HCT116 (cell line): Measurements from ENCODE around the gene TOLLIP. TPM values are rescaled to one million over a fixed set of nuclear protein-coding genes. Genes with fewer than 3 reads are reported as not detected.

Experiments
- ATAC-seq: fragments of 200-7000 bp; cut with Tn5 transposase; 2 replicates; pipeline ENCODE4 v1.9.1; 2020; ENCODE audit warnings: mild to moderate bottlenecking, moderate library complexity
- BruUV-seq: library from RNA; stranded (reverse); fragments of 400-500 nt; replicated peaks from 2 replicates; lab custom pipeline; 2021; lab: Mats Ljungman, UMichigan
- CTCF ChIA-PET: fragments of 300-600 bp; sonication (Branson Sonifier 250); formaldehyde crosslinking; loops from one replicate; lab custom pipeline; 2021; ENCODE audit warnings: antibody characterized with exemption; lab: Charles Lee
- POLR2A ChIA-PET: fragments of 300-600, 350-600 bp; sonication (Branson Sonifier 250); formaldehyde crosslinking; loops from one replicate; lab custom pipeline; 2021; ENCODE audit warnings: antibody characterized with exemption; lab: Charles Lee
- RAD21 ChIA-PET, 2 experiments: fragments of 300-600 bp; sonication (Branson Sonifier 250); formaldehyde crosslinking; loops; one replicate each; lab custom pipeline; 2023; ENCODE audit warnings: low total read pairs in 2 of 2; ENCODE audit not compliant: uncharacterized antibody in 2 of 2, unreplicated experiment in 2 of 2, low non-redundant PET in 1 of 2; lab: Charles Lee
- DNase-seq: peaks from one replicate; pipeline ENCODE4 v3.0.0-alpha.2; 2010; ENCODE audit warnings: low read depth, low spot score
- H2AFZ ChIP-seq: fragments of 200-600 bp; shearing (Covaris generic), sonication (generic); 2 replicates; pipeline ENCODE4 v1.6.1; 2017; ENCODE audit warnings: low read depth, mixed run types, mixed read lengths, antibody characterized with exemption, low read length; ENCODE audit not compliant: poor library complexity, severe bottlenecking
- H3K27ac ChIP-seq: 2 replicates; pipeline ENCODE4 v1.5.1; 2012; ENCODE audit warnings: low read depth, low read length
- H3K27me3 ChIP-seq: fragments of 200-600 bp; sonication (generic); 2 replicates; pipeline ENCODE4 v1.6.1; 2016; ENCODE audit warnings: mixed run types, low read length, mixed read lengths; ENCODE audit not compliant: insufficient read depth
- H3K36me3 ChIP-seq, 2 experiments: fragments of 200-500 bp in 1 of 2; fragments of 200-600 bp in 1 of 2; sonication (Bioruptor generic) in 1 of 2; sonication (generic) in 1 of 2; 2 replicates each; pipeline versions ENCODE4 v1.5.1 to v1.6.1; 2014 to 2016; ENCODE audit warnings: low read length in 2 of 2, inconsistent platforms in 1 of 2, mixed read lengths in 1 of 2, mixed run types in 1 of 2; ENCODE audit not compliant: insufficient read depth in 2 of 2, control insufficient read depth in 1 of 2
- H3K4me1 ChIP-seq, 2 experiments: fragments of 200-600 bp in 1 of 2; sonication (generic) in 1 of 2; 2 replicates each; pipeline versions ENCODE4 v1.5.1 to v1.6.1; 2012 to 2017; ENCODE audit warnings: low read length in 2 of 2, inconsistent platforms in 1 of 2, mild to moderate bottlenecking in 1 of 2, mixed read lengths in 1 of 2, mixed run types in 1 of 2, moderate library complexity in 1 of 2; ENCODE audit not compliant: insufficient read depth in 2 of 2, control insufficient read depth in 1 of 2
- H3K4me2 ChIP-seq: fragments of 200-600 bp; sonication (generic); 2 replicates; pipeline ENCODE4 v1.6.1; 2017; ENCODE audit warnings: mixed run types, low read length, mixed read lengths
- H3K4me3 ChIP-seq, 2 experiments: fragments of 200-600 bp in 1 of 2; sonication (generic) in 1 of 2; replicated peaks in 1 of 2; 2 replicates each; pipeline ENCODE4 v1.5.1; 2011 to 2016; ENCODE audit warnings: low read length in 2 of 2, control low read depth in 1 of 2, low read depth in 1 of 2, mild to moderate bottlenecking in 1 of 2, mixed read lengths in 1 of 2, mixed run types in 1 of 2
- H3K79me2 ChIP-seq: fragments of 200-600 bp; sonication (generic); 2 replicates; pipeline ENCODE4 v1.6.1; 2017; ENCODE audit warnings: mild to moderate bottlenecking, mixed run types, low read length, moderate library complexity, mixed read lengths; ENCODE audit not compliant: insufficient read depth
- H3K9ac ChIP-seq: fragments of 200-600 bp; sonication (generic); 2 replicates; pipeline ENCODE4 v1.6.1; 2016; ENCODE audit warnings: low read length, mixed read lengths
- H3K9me2 ChIP-seq: fragments of 200-600 bp; sonication (generic), shearing (Covaris generic); 2 replicates; pipeline ENCODE4 v1.6.1; 2017; ENCODE audit warnings: mixed run types, mild to moderate bottlenecking, moderate library complexity; ENCODE audit not compliant: insufficient read depth
- H3K9me3 ChIP-seq, 2 experiments: fragments of 200-500 bp in 1 of 2; fragments of 200-600 bp in 1 of 2; sonication (Bioruptor generic) in 1 of 2; sonication (generic) in 1 of 2; 2 replicates each; pipeline ENCODE4 v1.6.1; 2014 to 2017; ENCODE audit warnings: low read length in 2 of 2, mixed read lengths in 2 of 2, inconsistent platforms in 1 of 2, low read depth in 1 of 2, mild to moderate bottlenecking in 1 of 2, mixed run types in 1 of 2, moderate library complexity in 1 of 2; ENCODE audit not compliant: control insufficient read depth in 1 of 2, insufficient read depth in 1 of 2
- H4K20me1 ChIP-seq: fragments of 200-600 bp; sonication (generic), shearing (Covaris generic); 2 replicates; pipeline ENCODE4 v1.6.1; 2017; ENCODE audit warnings: mixed run types, mild to moderate bottlenecking, moderate library complexity; ENCODE audit not compliant: insufficient read depth
- CEBPB ChIP-seq: IDR thresholded peaks from 2 replicates; pipeline ENCODE4 v1.6.1; 2012; ENCODE audit warnings: low read depth
- EGR1 ChIP-seq: IDR thresholded peaks from 2 replicates; pipeline ENCODE4 v1.6.1; 2012; ENCODE audit warnings: low read depth
- ELF1 ChIP-seq: IDR thresholded peaks from 2 replicates; pipeline ENCODE4 v1.6.1; 2012; ENCODE audit warnings: low read depth, borderline replicate concordance
- FOSL1 ChIP-seq: IDR thresholded peaks from 2 replicates; pipeline ENCODE4 v1.6.1; 2012; ENCODE audit warnings: low read depth
- JUND ChIP-seq: IDR thresholded peaks from 2 replicates; pipeline ENCODE4 v1.6.1; 2012
- POLR2AphosphoS5 ChIP-seq: IDR thresholded peaks from 2 replicates; pipeline ENCODE4 v1.6.1; 2011; ENCODE audit warnings: mild to moderate bottlenecking, low read depth, low read length, moderate library complexity
- RAD21 ChIP-seq: IDR thresholded peaks from 2 replicates; pipeline ENCODE4 v1.6.1; 2012; ENCODE audit warnings: low read depth, mild to moderate bottlenecking
- SIN3A ChIP-seq: IDR thresholded peaks from 2 replicates; pipeline ENCODE4 v1.6.1; 2012; ENCODE audit warnings: low read depth
- SP1 ChIP-seq: IDR thresholded peaks from 2 replicates; pipeline ENCODE4 v1.6.1; 2012; ENCODE audit warnings: low read depth
- SRF ChIP-seq: IDR thresholded peaks from 2 replicates; pipeline ENCODE4 v1.6.1; 2012; ENCODE audit warnings: low read depth
- TCF7L2 ChIP-seq: IDR thresholded peaks from 2 replicates; pipeline ENCODE4 v1.7.0; 2011; ENCODE audit warnings: borderline replicate concordance, inconsistent platforms; ENCODE audit not compliant: insufficient read depth, insufficient read length; ENCODE audit errors: extremely low read depth
- YY1 ChIP-seq: IDR thresholded peaks from 2 replicates; pipeline ENCODE4 v1.6.1; 2011; ENCODE audit warnings: low read length, low read depth, moderate library complexity, mild to moderate bottlenecking; ENCODE audit not compliant: insufficient replicate concordance; ENCODE audit errors: extremely low read depth
- ZFX ChIP-seq: fragments of 450-650 bp; IDR thresholded peaks from 2 replicates; pipeline ENCODE4 v1.6.1; 2017
- ZNF274 ChIP-seq: fragments of 200-500 bp; sonication (Bioruptor generic); IDR thresholded peaks from 2 replicates; pipeline ENCODE4 v1.6.1; 2014; ENCODE audit warnings: mild to moderate bottlenecking, low read depth, low read length, inconsistent platforms
- intact Hi-C: fragments of 100-400 bp; cut with micrococcal nuclease; formaldehyde crosslinking; loops from 2 replicates; pipeline ENCODE4 v1.10.0; 2022
- total RNA-seq: library from RNA; stranded (reverse); gene quantifications from one replicate; pipeline ENCODE4 v1.2.1, GENCODE V29; 2021; ENCODE audit not compliant: unreplicated experiment
- TF ChIP-seq, protein P1 (sequence below): IDR thresholded peaks from 2 replicates; pipeline ENCODE4 v1.6.1; 2012
- TF ChIP-seq, protein P2 (sequence below): IDR thresholded peaks from 2 replicates; pipeline ENCODE4 v1.6.1; 2012; ENCODE audit warnings: low read depth
- TF ChIP-seq, protein P3 (sequence below), 3 experiments: fragments of 200-600 bp in 1 of 3; sonication (generic) in 1 of 3; IDR thresholded peaks in 2 of 3; conservative IDR thresholded peaks in 1 of 3; 2 replicates each; pipeline ENCODE4 v1.5.1; 2012 to 2017; ENCODE audit warnings: low read depth in 2 of 3, low read length in 2 of 3, antibody characterized with exemption in 1 of 3, borderline replicate concordance in 1 of 3, control low read depth in 1 of 3, mild to moderate bottlenecking in 1 of 3, mixed read lengths in 1 of 3, mixed run types in 1 of 3, moderate library complexity in 1 of 3; ENCODE audit not compliant: insufficient read depth in 1 of 3

The TOLLIP gene
- total RNA-seq, 1 experiment from 2014 or later = 28.5 TPM

DNA sequence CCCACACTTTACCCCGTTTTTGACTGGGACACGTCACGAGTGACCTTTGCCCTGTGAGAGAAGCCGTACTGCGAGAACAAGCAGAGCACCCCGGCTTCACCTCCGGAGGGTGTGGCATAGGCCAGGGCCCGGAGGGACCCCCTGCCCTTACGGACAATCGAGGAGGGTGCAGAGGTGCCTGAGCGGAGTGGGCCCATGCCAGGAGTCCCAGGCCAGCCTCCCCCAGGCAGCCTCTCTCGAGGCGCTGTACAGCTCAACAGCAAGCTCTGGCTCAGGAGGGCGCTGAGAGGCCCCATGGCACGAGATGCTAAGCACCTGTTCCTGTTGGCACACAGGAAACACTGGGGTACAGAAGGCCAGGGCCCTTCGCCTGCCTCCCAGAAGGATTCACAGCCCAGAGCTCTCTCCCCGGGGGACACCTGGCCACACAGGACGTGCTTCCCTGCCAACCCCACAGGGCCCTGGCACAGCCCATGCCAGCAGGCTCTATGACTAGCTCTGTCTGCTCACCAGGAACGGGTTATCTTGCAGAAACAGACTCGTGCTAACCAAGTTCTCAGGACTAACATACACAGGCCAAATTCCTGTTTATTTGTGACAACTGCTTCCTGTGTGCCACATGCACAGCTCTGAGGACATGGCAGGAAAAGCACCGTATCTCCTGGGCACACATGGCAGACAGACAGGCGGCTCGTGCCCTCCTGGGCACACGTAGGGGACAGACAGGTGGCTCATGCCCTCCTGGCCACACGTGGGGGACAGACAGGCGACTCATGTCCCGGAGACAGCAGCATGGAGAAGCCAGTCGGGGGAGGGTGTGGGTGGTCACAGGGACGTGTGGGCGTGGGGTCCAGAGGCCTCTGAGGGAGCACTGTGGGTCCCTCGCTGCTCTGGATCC is 11.6 kb downstream of the TOLLIP start:
- Histone ChIP-seq H3K79me2 (peaks cover 35% of the 10 kb centered on the region), H3K9ac (no peak overlapping the region), H3K4me2 (no peak overlapping the region), H4K20me1 (no peaks in the 10 kb centered on the region), H3K27me3 (no peaks in the 10 kb centered on the region), H3K36me3 (0 out of 4 replicates have a peak, but pooled peaks cover 0 to under 1% of the 10 kb centered on the region in 2 experiments), H3K9me3 (no peaks in the 10 kb centered on the region), H3K4me3 (no peak overlapping the region), H2AFZ (no peak overlapping the region), H3K9me2 (no peaks in the 10 kb centered on the region), H3K4me1 (no peaks in the 10 kb centered on the region), H3K27ac (no peak overlapping the region)
- ChIA-PET CTCF (no interaction called here), RAD21 (no interaction called here), POLR2A (no interaction called here)
- no TSS peak for BruUV-seq
- DNase-seq = no peak
- intact Hi-C loops = no loop called here
- ATAC-seq = no peak
- TF ChIP-seq, protein P1, sequence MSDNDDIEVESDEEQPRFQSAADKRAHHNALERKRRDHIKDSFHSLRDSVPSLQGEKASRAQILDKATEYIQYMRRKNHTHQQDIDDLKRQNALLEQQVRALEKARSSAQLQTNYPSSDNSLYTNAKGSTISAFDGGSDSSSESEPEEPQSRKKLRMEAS = no peak
- TF ChIP-seq, protein P2, sequence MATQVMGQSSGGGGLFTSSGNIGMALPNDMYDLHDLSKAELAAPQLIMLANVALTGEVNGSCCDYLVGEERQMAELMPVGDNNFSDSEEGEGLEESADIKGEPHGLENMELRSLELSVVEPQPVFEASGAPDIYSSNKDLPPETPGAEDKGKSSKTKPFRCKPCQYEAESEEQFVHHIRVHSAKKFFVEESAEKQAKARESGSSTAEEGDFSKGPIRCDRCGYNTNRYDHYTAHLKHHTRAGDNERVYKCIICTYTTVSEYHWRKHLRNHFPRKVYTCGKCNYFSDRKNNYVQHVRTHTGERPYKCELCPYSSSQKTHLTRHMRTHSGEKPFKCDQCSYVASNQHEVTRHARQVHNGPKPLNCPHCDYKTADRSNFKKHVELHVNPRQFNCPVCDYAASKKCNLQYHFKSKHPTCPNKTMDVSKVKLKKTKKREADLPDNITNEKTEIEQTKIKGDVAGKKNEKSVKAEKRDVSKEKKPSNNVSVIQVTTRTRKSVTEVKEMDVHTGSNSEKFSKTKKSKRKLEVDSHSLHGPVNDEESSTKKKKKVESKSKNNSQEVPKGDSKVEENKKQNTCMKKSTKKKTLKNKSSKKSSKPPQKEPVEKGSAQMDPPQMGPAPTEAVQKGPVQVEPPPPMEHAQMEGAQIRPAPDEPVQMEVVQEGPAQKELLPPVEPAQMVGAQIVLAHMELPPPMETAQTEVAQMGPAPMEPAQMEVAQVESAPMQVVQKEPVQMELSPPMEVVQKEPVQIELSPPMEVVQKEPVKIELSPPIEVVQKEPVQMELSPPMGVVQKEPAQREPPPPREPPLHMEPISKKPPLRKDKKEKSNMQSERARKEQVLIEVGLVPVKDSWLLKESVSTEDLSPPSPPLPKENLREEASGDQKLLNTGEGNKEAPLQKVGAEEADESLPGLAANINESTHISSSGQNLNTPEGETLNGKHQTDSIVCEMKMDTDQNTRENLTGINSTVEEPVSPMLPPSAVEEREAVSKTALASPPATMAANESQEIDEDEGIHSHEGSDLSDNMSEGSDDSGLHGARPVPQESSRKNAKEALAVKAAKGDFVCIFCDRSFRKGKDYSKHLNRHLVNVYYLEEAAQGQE = no peak
- TF ChIP-seq RAD21 (no peak), TCF7L2 (no peak), CEBPB (no peak), ZNF274 (no peak), SRF (no peak), JUND (no peak), EGR1 (no peak), YY1 (no peak), ELF1 (no peak), ZFX (no peak), SIN3A (no peak), POLR2AphosphoS5 (no peak), SP1 (no peak), FOSL1 (no peak)
- TF ChIP-seq, protein P3, sequence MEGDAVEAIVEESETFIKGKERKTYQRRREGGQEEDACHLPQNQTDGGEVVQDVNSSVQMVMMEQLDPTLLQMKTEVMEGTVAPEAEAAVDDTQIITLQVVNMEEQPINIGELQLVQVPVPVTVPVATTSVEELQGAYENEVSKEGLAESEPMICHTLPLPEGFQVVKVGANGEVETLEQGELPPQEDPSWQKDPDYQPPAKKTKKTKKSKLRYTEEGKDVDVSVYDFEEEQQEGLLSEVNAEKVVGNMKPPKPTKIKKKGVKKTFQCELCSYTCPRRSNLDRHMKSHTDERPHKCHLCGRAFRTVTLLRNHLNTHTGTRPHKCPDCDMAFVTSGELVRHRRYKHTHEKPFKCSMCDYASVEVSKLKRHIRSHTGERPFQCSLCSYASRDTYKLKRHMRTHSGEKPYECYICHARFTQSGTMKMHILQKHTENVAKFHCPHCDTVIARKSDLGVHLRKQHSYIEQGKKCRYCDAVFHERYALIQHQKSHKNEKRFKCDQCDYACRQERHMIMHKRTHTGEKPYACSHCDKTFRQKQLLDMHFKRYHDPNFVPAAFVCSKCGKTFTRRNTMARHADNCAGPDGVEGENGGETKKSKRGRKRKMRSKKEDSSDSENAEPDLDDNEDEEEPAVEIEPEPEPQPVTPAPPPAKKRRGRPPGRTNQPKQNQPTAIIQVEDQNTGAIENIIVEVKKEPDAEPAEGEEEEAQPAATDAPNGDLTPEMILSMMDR (IDR thresholded peaks at IDR 0.05 in 2 of 3, conservative IDR thresholded peaks at IDR 0.05 in 1 of 3; ENCODE audit: borderline replicate concordance in 1 of 3, insufficient read depth in 1 of 3, low read depth in 2 of 3, low read length in 2 of 3) = no peak
